VCaP (cell line): ENCODE results near the gene ST6GALNAC1.
A peak's percentile ranks its signal among the peaks of the same experiment; 100 is the strongest.
"Not testable (repeated sequence)": the region's sequence is repeated elsewhere in the genome, so short reads cannot be mapped to it uniquely, and the experiment has no call there.

Source experiments
- H3K27ac ChIP-seq: fragments of 450-650 bp; 2 replicates; pipeline ENCODE4 v1.5.1; 2017
- CTCF ChIP-seq: fragments of 450-650 bp; conservative IDR thresholded peaks from 2 replicates; pipeline ENCODE4 v1.5.1; 2017; ENCODE audit warnings: mild to moderate bottlenecking, moderate library complexity

ST6GALNAC1 gene

GRCh38 chr17:76630151-76630550, 13.4 kb downstream of the ST6GALNAC1 start:
- H3K27ac ChIP-seq: no peak overlapping the region
- TF ChIP-seq CTCF: no peak

GRCh38 chr17:76627510-76627909, 16.0 kb downstream of the ST6GALNAC1 start:
- no peak for TF ChIP-seq CTCF
- H3K27ac ChIP-seq: no peak overlapping the region

GRCh38 chr17:76626442-76626841, 17.1 kb downstream of the ST6GALNAC1 start:
- H3K27ac ChIP-seq: no peak overlapping the region
- TF ChIP-seq CTCF: no peak

GRCh38 chr17:76625496-76625895, 18.1 kb downstream of the ST6GALNAC1 start:
- no peak for TF ChIP-seq CTCF
- no peak overlapping the region for H3K27ac ChIP-seq

GRCh38 chr17:76623271-76624146, 20.0 kb downstream of the ST6GALNAC1 start:
- peak; percentile 99 for TF ChIP-seq CTCF
- no peak overlapping the region for H3K27ac ChIP-seq

GRCh38 chr17:76617838-76618237, 25.7 kb downstream of the ST6GALNAC1 start:
- TF ChIP-seq CTCF: no peak
- no peak overlapping the region for H3K27ac ChIP-seq

GRCh38 chr17:76614912-76615617, 28.5 kb downstream of the ST6GALNAC1 start:
- H3K27ac ChIP-seq: no peak overlapping the region
- no peak for TF ChIP-seq CTCF

GRCh38 chr17:76614064-76614759, 29.3 kb downstream of the ST6GALNAC1 start:
- H3K27ac ChIP-seq: not testable (repeated sequence)
